Esophagus mucosa (tissue), 1 donor: Measurements from ENCODE around the gene KCNQ1. TPM values are rescaled to one million over a fixed set of nuclear protein-coding genes. Genes with fewer than 3 reads are reported as not detected.

ENCODE experiments used
- ATAC-seq: fragments of 200-7000 bp; cut with Tn5 transposase; one replicate; pipeline ENCODE4 v1.9.1; 2020
- total RNA-seq: library from RNA; stranded (reverse); gene quantifications from one replicate; pipeline ENCODE4 v1.2.4, GENCODE V29; 2023
- donor health status: DM: yes; HTN: yes; CAD: no.

Gene KCNQ1
- total RNA-seq, 1 donor from 2014 or later = 1.6 TPM

GRCh38 chr11:2653930-2654739 is 209.3 kb downstream of the KCNQ1 start:
- no peak for ATAC-seq

GRCh38 chr11:2655016-2655719 is 210.4 kb downstream of the KCNQ1 start:
- ATAC-seq = peak; percentile 37

GRCh38 chr11:2655834-2656622 is 211.2 kb downstream of the KCNQ1 start:
- ATAC-seq = no peak

- ATAC-seq = no peak
Measured at GRCh38 chr11:2656859-2657258, 212.1 kb downstream of the KCNQ1 start.

GRCh38 chr11:2657697-2658284 is 213.0 kb downstream of the KCNQ1 start:
- no peak for ATAC-seq

- ATAC-seq = no peak
Measured at GRCh38 chr11:2660357-2660939, 215.6 kb downstream of the KCNQ1 start.

GRCh38 chr11:2661173-2662023 is 216.6 kb downstream of the KCNQ1 start:
- ATAC-seq = no peak

GRCh38 chr11:2662024-2662312 is 217.2 kb downstream of the KCNQ1 start:
- ATAC-seq = no peak

GRCh38 chr11:2662430-2663299 is 217.9 kb downstream of the KCNQ1 start:
- ATAC-seq = no peak

- no peak for ATAC-seq
Measured at GRCh38 chr11:2663506-2663905, 218.7 kb downstream of the KCNQ1 start.

GRCh38 chr11:2663915-2664314 is 219.1 kb downstream of the KCNQ1 start:
- no peak for ATAC-seq

- peak; percentile 20 for ATAC-seq
Measured at GRCh38 chr11:2664376-2664775, 219.6 kb downstream of the KCNQ1 start.

GRCh38 chr11:2664791-2665525 is 220.2 kb downstream of the KCNQ1 start:
- no peak for ATAC-seq

- no peak for ATAC-seq
Measured at GRCh38 chr11:2665526-2666400, 221.0 kb downstream of the KCNQ1 start.

GRCh38 chr11:2666401-2666741 is 221.6 kb downstream of the KCNQ1 start:
- no peak for ATAC-seq

- ATAC-seq = no peak
Measured at GRCh38 chr11:2666828-2667570, 222.2 kb downstream of the KCNQ1 start.

GRCh38 chr11:2667940-2668339 is 223.1 kb downstream of the KCNQ1 start:
- ATAC-seq = no peak

GRCh38 chr11:2668876-2669275 is 224.1 kb downstream of the KCNQ1 start:
- no peak for ATAC-seq
